ENCODE data around the gene PDK2. TPM values are rescaled to one million over a fixed set of nuclear protein-coding genes. Genes with fewer than 3 reads are reported as not detected.

The PDK2 gene
- total RNA-seq, 3 donors from 2014 or later = 51.0 to 91.6 (median 72.6) TPM

DNA sequence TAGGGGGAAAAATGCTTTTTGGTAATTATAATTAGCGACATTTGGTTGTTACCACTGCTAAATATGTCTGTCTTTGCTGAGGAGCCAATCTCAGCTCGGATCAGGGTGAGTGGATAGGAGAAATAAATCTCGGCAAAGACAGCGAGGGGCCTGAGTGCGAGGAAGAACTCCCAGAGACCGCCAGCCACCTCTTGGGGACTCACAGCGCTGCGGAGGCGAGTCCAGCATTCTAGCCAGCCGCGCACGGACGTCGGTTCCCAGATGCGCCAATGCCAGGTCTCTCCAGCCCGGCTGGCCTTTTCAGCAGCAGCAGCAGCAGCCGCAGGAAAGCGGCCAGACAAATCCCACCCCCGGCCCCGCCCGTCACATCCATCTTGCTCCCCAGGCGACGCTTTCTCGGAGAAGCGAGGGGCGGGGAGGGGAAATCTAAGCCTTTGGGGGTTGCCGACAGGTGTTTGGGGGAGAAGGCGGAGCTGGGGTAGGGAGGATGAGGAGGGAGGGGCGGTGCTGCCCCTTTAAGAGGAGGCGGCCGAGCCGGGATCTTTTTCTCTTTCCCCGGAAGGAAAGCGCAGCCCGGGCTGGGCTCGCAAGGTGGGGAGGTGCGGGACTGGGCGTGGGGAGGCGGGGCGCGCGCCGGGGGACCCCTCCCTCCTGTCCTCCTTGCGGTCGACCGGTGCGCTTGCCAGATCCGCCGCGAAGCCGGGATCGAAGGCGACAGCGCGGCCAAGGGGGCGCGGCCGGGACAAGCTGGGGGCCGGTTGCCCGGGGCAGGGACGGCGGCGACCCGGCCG is 39.5 kb upstream of the PDK2 start, which contains the start of gene ITGA3:
TSS of gene ITGA3 (plus strand) at position 685 of the 791 bp plus-strand sequence. CDS start 330 bp downstream, outside the sequence.
- Histone ChIP-seq H3K36me3 (ENCODE audit: low read depth) (no peaks in the 10 kb centered on the region), H3K4me1 (ENCODE audit: low read depth) (peaks cover 49% of the 10 kb centered on the region), H3K4me3 (peak within 1 kb of the TSS; percentile 67), H3K9me3 (no peaks in the 10 kb centered on the region)
- ATAC-seq = peak; percentile 75
- peak; percentile 85 to 92 (median 90) for DNase-seq
- no peak for TF ChIP-seq CTCF (IDR thresholded peaks at IDR 0.05)
- intact Hi-C loops (cut with DNase I, micrococcal nuclease) = no loop called here

DNA sequence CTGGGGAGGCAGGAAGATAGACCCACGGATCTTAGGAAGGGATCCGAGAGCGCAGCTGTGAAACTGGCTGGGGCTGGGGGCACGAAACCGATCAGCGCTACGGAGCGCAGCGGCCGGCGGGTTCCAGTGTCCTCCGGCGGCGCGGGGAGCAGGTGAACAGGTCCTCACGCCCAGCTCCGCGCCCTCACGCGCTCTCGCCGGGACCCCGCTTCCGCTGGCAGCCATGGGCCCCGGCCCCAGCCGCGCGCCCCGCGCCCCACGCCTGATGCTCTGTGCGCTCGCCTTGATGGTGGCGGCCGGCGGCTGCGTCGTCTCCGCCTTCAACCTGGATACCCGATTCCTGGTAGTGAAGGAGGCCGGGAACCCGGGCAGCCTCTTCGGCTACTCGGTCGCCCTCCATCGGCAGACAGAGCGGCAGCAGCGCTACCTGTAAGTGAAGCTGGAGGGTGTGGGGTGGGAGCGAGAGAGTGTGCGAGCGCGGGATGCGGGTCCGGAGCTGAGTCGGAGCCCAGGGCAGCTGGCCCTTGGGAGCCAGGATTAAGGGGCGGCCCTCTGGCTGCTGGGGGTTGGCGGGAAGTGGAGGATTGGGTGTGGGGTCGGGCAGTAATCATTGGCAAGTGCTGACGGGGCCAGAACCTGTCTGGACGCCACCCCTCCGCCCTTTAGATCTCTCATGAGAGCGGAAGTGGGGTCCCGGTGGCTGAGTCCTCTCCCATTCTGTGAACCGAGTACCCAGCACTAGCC is 38.8 kb upstream of the PDK2 start:
- H3K4me3 ChIP-seq = peak overlapping the region; percentile 67
- peak; percentile 75 to 81 (median 80) for DNase-seq
- H3K9me3 ChIP-seq = no peaks in the 10 kb centered on the region
- no peak for TF ChIP-seq CTCF (IDR thresholded peaks at IDR 0.05)
- H3K36me3 ChIP-seq (ENCODE audit: low read depth) = no peaks in the 10 kb centered on the region
- peaks cover 56% of the 10 kb centered on the region for H3K4me1 ChIP-seq (ENCODE audit: low read depth)
- intact Hi-C loops (cut with DNase I, micrococcal nuclease) = no loop called here
- peak; percentile 53 for ATAC-seq

GRCh38 chr17:50056961-50057330 is 38.2 kb upstream of the PDK2 start:
- TF ChIP-seq CTCF (IDR thresholded peaks at IDR 0.05) = no peak
- DNase-seq (peak; percentile 69 to 76 (median 69)), ATAC-seq (peak; percentile 39)
- peak overlapping the region; percentile 67 for H3K4me3 ChIP-seq
- H3K9me3 ChIP-seq = no peaks in the 10 kb centered on the region
- H3K4me1 ChIP-seq (ENCODE audit: low read depth) = peaks cover 62% of the 10 kb centered on the region
- no peaks in the 10 kb centered on the region for H3K36me3 ChIP-seq (ENCODE audit: low read depth)
- intact Hi-C loops (cut with DNase I, micrococcal nuclease) = no loop called here

- Histone ChIP-seq H3K36me3 (ENCODE audit: low read depth) (no peaks in the 10 kb centered on the region), H3K4me3 (peak overlapping the region; percentile 67), H3K4me1 (ENCODE audit: low read depth) (peaks cover 68% of the 10 kb centered on the region), H3K9me3 (no peaks in the 10 kb centered on the region)
- TF ChIP-seq CTCF (IDR thresholded peaks at IDR 0.05) = no peak
- peak; percentile 56 for ATAC-seq
- peak; percentile 71 to 81 (median 74) for DNase-seq
- intact Hi-C loops (cut with DNase I, micrococcal nuclease) = no loop called here
These were observed 37.6 kb upstream of the PDK2 start for GRCh38 chr17:50057521-50057991.

- intact Hi-C loops (cut with DNase I, micrococcal nuclease) = no loop called here
- H3K9me3 ChIP-seq = no peaks in the 10 kb centered on the region
- ATAC-seq (no peak), DNase-seq (peak in 2 of 3 donors; percentile 41 to 46)
- H3K4me3 ChIP-seq = no peak overlapping the region
- TF ChIP-seq CTCF (IDR thresholded peaks at IDR 0.05) = no peak
- peaks cover 75% of the 10 kb centered on the region for H3K4me1 ChIP-seq (ENCODE audit: low read depth)
- no peaks in the 10 kb centered on the region for H3K36me3 ChIP-seq (ENCODE audit: low read depth)
These were observed 36.7 kb upstream of the PDK2 start for GRCh38 chr17:50058296-50058953.
